Common myeloid progenitor, CD34-positive (primary cell): ENCODE measurements around the gene TCEANC2.

ENCODE experiments used
- CTCF ChIA-PET: fragments of 350-600 bp; sonication (Branson Sonifier 250); formaldehyde crosslinking; loops from one replicate; lab custom pipeline; 2021; ENCODE audit warnings: antibody characterized with exemption; lab: Charles Lee
- POLR2A ChIA-PET: fragments of 350-600 bp; sonication (Branson Sonifier 250); formaldehyde crosslinking; loops from one replicate; lab custom pipeline; 2021; ENCODE audit warnings: antibody characterized with exemption; lab: Charles Lee
- DNase-seq, 3 donors: peaks; one replicate each; pipeline versions ENCODE4 v3.0.0 to v3.0.0-alpha.2; 2013
- H3K27ac ChIP-seq, 2 experiments: 1 replicate in 1 of 2; 2 replicates in 1 of 2; pipeline ENCODE4 v1.7.0; 2013; ENCODE audit warnings: inconsistent platforms in 2 of 2, low read length in 2 of 2, mild to moderate bottlenecking in 2 of 2, low read depth in 1 of 2, moderate library complexity in 1 of 2; ENCODE audit not compliant: severe bottlenecking in 2 of 2, insufficient read depth in 1 of 2, poor library complexity in 1 of 2
- H3K27me3 ChIP-seq, 5 experiments: replicated peaks in 2 of 5; 1 replicate in 3 of 5; 2 replicates in 2 of 5; pipeline versions ENCODE4 v1.6.1 to v1.7.0; 2013; ENCODE audit warnings: low read length in 4 of 5, mild to moderate bottlenecking in 2 of 5, moderate library complexity in 2 of 5, inconsistent platforms in 1 of 5; ENCODE audit not compliant: insufficient read depth in 5 of 5, control insufficient read depth in 4 of 5
- H3K36me3 ChIP-seq, 4 experiments: 1 replicate in 2 of 4; 2 replicates in 2 of 4; pipeline versions ENCODE4 v1.6.1 to v1.7.0; 2013; ENCODE audit warnings: low read length in 3 of 4, control low read depth in 1 of 4, mild to moderate bottlenecking in 1 of 4; ENCODE audit not compliant: control insufficient read depth in 4 of 4, insufficient read depth in 4 of 4
- H3K4me1 ChIP-seq, 4 experiments: 1 replicate in 3 of 4; 2 replicates in 1 of 4; pipeline versions ENCODE4 v1.6.1 to v1.7.1; 2013; ENCODE audit warnings: low read length in 3 of 4, mild to moderate bottlenecking in 3 of 4, control low read depth in 1 of 4, inconsistent platforms in 1 of 4, moderate library complexity in 1 of 4; ENCODE audit not compliant: control insufficient read depth in 4 of 4, insufficient read depth in 4 of 4; ENCODE audit errors: control extremely low read depth in 1 of 4
- H3K4me3 ChIP-seq, 7 experiments: 1 replicate in 4 of 7; 2 replicates in 3 of 7; pipeline versions ENCODE4 v1.5.1 to v1.7.0; 2013; ENCODE audit warnings: mild to moderate bottlenecking in 7 of 7, low read length in 6 of 7, moderate library complexity in 6 of 7, inconsistent platforms in 2 of 7, low read depth in 2 of 7, control low read depth in 1 of 7; ENCODE audit not compliant: insufficient read depth in 4 of 7, control insufficient read depth in 1 of 7; ENCODE audit errors: extremely low read depth in 1 of 7
- H3K9me3 ChIP-seq, 5 experiments: 1 replicate in 4 of 5; 2 replicates in 1 of 5; pipeline versions ENCODE4 v1.6.1 to v1.7.1; 2013; ENCODE audit warnings: low read length in 4 of 5, mild to moderate bottlenecking in 2 of 5, inconsistent platforms in 1 of 5, low read depth in 1 of 5, moderate library complexity in 1 of 5; ENCODE audit not compliant: control insufficient read depth in 4 of 5, insufficient read depth in 2 of 5; ENCODE audit errors: control extremely low read depth in 1 of 5
- WGBS: methylation state at CpG from one replicate; pipeline ENCODE4 v1.1.5; 2013; ENCODE audit not compliant: insufficient coverage; 5-methylcytosine and 5-hydroxymethylcytosine counted together

The TCEANC2 gene

GRCh38 chr1:54028306-54029251 lies 24.8 kb upstream of the TCEANC2 start:
- CTCF ChIA-PET = no interaction called here
- H3K4me1 ChIP-seq = no peaks in the 10 kb centered on the region

GRCh38 chr1:54037476-54037875 lies 15.9 kb upstream of the TCEANC2 start:
- Histone ChIP-seq H3K9me3 (no peaks in the 10 kb centered on the region), H3K4me1 (peaks cover 0 to 6% (median 0%) of the 10 kb centered on the region in 4 experiments), H3K4me3 (no peak overlapping the region), H3K27me3 (no peaks in the 10 kb centered on the region), H3K27ac (no peak overlapping the region), H3K36me3 (peaks cover 47 to 89% (median 60%) of the 10 kb centered on the region in 4 experiments)
- ChIA-PET CTCF (no interaction called here), POLR2A (no interaction called here)
- DNase-seq = no peak

More at GRCh38 chr1:54028306-54029251, 24.8 kb upstream of the TCEANC2 start:
- H3K27me3 ChIP-seq = no peaks in the 10 kb centered on the region
- H3K9me3 ChIP-seq = no peaks in the 10 kb centered on the region
- no peak overlapping the region for H3K4me3 ChIP-seq
- no peak overlapping the region for H3K27ac ChIP-seq
- POLR2A ChIA-PET = no interaction called here
- peaks cover 15 to 28% (median 20%) of the 10 kb centered on the region in 4 experiments for H3K36me3 ChIP-seq
- no peak for DNase-seq
- 100% methylated on average over 3 of the region's 3 CpGs for whole genome bisulfite sequencing

- ChIA-PET POLR2A (no interaction called here), CTCF (interaction anchor here (0.9 to 3.9 kb wide), 2 partner anchors 11 to 20 kb away, joined by 3 to 15 read pairs; partner anchors contain the start of genes TCEANC2 and TMEM59)
- H3K4me3 ChIP-seq = no peak overlapping the region
- no peaks in the 10 kb centered on the region for H3K9me3 ChIP-seq
- H3K27me3 ChIP-seq = no peaks in the 10 kb centered on the region
- peaks cover 22 to 67% (median 53%) of the 10 kb centered on the region in 4 experiments for H3K36me3 ChIP-seq
- peaks cover 0 to 6% (median 0%) of the 10 kb centered on the region in 4 experiments for H3K4me1 ChIP-seq
- WGBS = no CpG with 5 or more reads among the region's 1 CpG
- peak overlapping the region; percentile 25 to 26 for H3K27ac ChIP-seq
- peak in 2 of 3 donors; percentile 44 to 66 for DNase-seq
These were observed 11.6 kb upstream of the TCEANC2 start for GRCh38 chr1:54041806-54042205.

- DNase-seq = no peak
- Histone ChIP-seq H3K4me1 (peaks cover 0 to 31% (median 9%) of the 10 kb centered on the region in 4 experiments), H3K27ac (no peak overlapping the region), H3K36me3 (peaks cover 7 to 35% (median 32%) of the 10 kb centered on the region in 4 experiments), H3K4me3 (no peak overlapping the region), H3K9me3 (no peaks in the 10 kb centered on the region), H3K27me3 (no peaks in the 10 kb centered on the region)
- CTCF ChIA-PET = interaction anchor here (1.1 kb wide), 1 partner anchor 23 kb away, joined by 3 read pairs; no protein-coding TSS in a partner anchor
- 100% methylated on average over 2 of the region's 2 CpGs for WGBS
- POLR2A ChIA-PET = no interaction called here
These were observed 7.9 kb upstream of the TCEANC2 start for GRCh38 chr1:54045496-54045895.

GRCh38 chr1:54046671-54047383 lies 6.6 kb upstream of the TCEANC2 start:
- H3K27me3 ChIP-seq = no peaks in the 10 kb centered on the region
- peaks cover 4 to 43% (median 19%) of the 10 kb centered on the region in 4 experiments for H3K4me1 ChIP-seq
- no peak for DNase-seq
- peaks cover 5 to 24% (median 21%) of the 10 kb centered on the region in 4 experiments for H3K36me3 ChIP-seq
- WGBS = 80% methylated on average over 3 of the region's 7 CpGs
- no peaks in the 10 kb centered on the region for H3K9me3 ChIP-seq
- ChIA-PET POLR2A (interaction anchor here (0.5 kb wide), 1 partner anchor 139 kb away, joined by 3 read pairs; no protein-coding TSS in a partner anchor), CTCF (no interaction called here)
- peak overlapping the region in 1 of 2 experiments; percentile 71 for H3K27ac ChIP-seq
- peak overlapping the region in 2 of 7 experiments; percentile 4 to 48 for H3K4me3 ChIP-seq

- ChIA-PET CTCF (interaction anchor here (1.3 to 1.4 kb wide), 2 partner anchors 22 to 501 kb away, joined by 3 read pairs; partner anchors contain the start of gene ACOT11), POLR2A (no interaction called here)
- 93% methylated on average over 2 of the region's 5 CpGs for WGBS
- peak in 2 of 3 donors; percentile 18 to 24 for DNase-seq
- Histone ChIP-seq H3K9me3 (no peaks in the 10 kb centered on the region), H3K4me3 (peak overlapping the region in 2 of 7 experiments; percentile 4 to 48), H3K4me1 (peaks cover 4 to 40% (median 22%) of the 10 kb centered on the region in 4 experiments), H3K27me3 (no peaks in the 10 kb centered on the region), H3K27ac (peak overlapping the region in 1 of 2 experiments; percentile 71), H3K36me3 (peaks cover 3 to 18% (median 14%) of the 10 kb centered on the region in 4 experiments)
These were observed 5.8 kb upstream of the TCEANC2 start for GRCh38 chr1:54047384-54048305.
